Stimulated activated CD8-positive, alpha-beta memory T cell treated with anti-CD3 and anti-CD28 coated beads, Interleukin-2, amount 100 ng/mL, for 1 hour (primary cell): Measurements from ENCODE around the gene PRR20G.
"Not testable (repeated sequence)": the region's sequence is repeated elsewhere in the genome, so short reads cannot be mapped to it uniquely, and the experiment has no call there.

Source experiments
- DNase-seq, 2 donors: peaks; one replicate each; pipeline ENCODE4 v3.0.0-alpha.2; 2020; ENCODE audit warnings: low read depth in 2 of 2

PRR20G gene

GRCh38 chr3:127287840-127288239, at the start of gene PRR20G:
Gene PRR20G, minus strand, starts transcription at chr3:127288046. Its CDS starts 681 bp downstream, at chr3:127287365.
- no peak for DNase-seq

GRCh38 chr3:127337001-127337400, 49.2 kb upstream of the PRR20G start:
- DNase-seq, result no peak

- no peak for DNase-seq
Observed at GRCh38 chr3:127336101-127336500, 48.3 kb upstream of the PRR20G start.

GRCh38 chr3:127330385-127330784, 42.5 kb upstream of the PRR20G start:
- DNase-seq, result no peak

GRCh38 chr3:127329631-127330285, 41.9 kb upstream of the PRR20G start:
- no peak for DNase-seq

GRCh38 chr3:127328421-127328820, 40.6 kb upstream of the PRR20G start:
- DNase-seq, result no peak

GRCh38 chr3:127326341-127326740, 38.5 kb upstream of the PRR20G start:
- no peak for DNase-seq

GRCh38 chr3:127325629-127325961, 37.7 kb upstream of the PRR20G start:
- no peak for DNase-seq

- DNase-seq, result no peak
Observed at GRCh38 chr3:127324913-127325628, 37.2 kb upstream of the PRR20G start.

- DNase-seq, result no peak
Observed at GRCh38 chr3:127324076-127324475, 36.2 kb upstream of the PRR20G start.

GRCh38 chr3:127323581-127323980, 35.7 kb upstream of the PRR20G start:
- no peak for DNase-seq

- DNase-seq, result no peak
Observed at GRCh38 chr3:127321371-127321770, 33.5 kb upstream of the PRR20G start.

GRCh38 chr3:127320529-127321121, 32.8 kb upstream of the PRR20G start:
- DNase-seq, result no peak

GRCh38 chr3:127316685-127317084, 28.8 kb upstream of the PRR20G start:
- no peak for DNase-seq

- DNase-seq, result no peak
Observed at GRCh38 chr3:127312818-127313217, 25.0 kb upstream of the PRR20G start.

- not testable (repeated sequence) for DNase-seq
Observed at GRCh38 chr3:127308821-127309220, 21.0 kb upstream of the PRR20G start.

- no peak for DNase-seq
Observed at GRCh38 chr3:127307916-127308315, 20.1 kb upstream of the PRR20G start.

GRCh38 chr3:127307112-127307835, 19.4 kb upstream of the PRR20G start:
- DNase-seq, result no peak

- DNase-seq, result no peak
Observed at GRCh38 chr3:127306361-127307111, 18.7 kb upstream of the PRR20G start.

- no peak for DNase-seq
Observed at GRCh38 chr3:127305499-127306060, 17.7 kb upstream of the PRR20G start.

GRCh38 chr3:127304121-127304744, 16.4 kb upstream of the PRR20G start:
- DNase-seq, result no peak
